ENCODE measurements around the gene FSD2.

Gene FSD2

DNA sequence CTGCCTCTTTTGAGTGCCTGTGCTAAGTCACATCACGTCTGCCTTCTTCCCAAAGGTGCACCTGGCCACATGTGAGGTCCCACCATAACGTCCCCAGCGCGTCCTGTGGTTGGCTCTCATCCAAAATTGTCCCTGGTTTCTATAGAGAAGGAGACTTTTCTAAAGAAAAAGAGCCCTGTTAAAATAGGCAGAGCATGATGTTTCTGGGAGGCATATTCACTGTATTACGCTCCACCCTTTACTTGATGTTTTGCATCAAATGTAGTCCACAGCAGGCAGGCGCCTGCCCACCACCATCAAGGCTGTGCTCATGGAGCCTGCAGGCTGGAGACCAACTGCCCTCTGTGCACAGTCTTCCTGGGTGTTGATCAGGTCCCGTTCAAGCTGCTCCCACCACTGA lies 39.8 kb upstream of the FSD2 start:
- H3K9me3 ChIP-seq (ENCODE audit: severe bottlenecking) = no peaks in the 10 kb centered on the region
- H3K4me3 ChIP-seq (ENCODE audit: low read depth, low read length) = no peak overlapping the region
- H3K36me3 ChIP-seq = peaks cover 6% of the 10 kb centered on the region
- H3K27ac ChIP-seq = no peak overlapping the region
- no peak for DNase-seq
- TF ChIP-seq, protein P1, sequence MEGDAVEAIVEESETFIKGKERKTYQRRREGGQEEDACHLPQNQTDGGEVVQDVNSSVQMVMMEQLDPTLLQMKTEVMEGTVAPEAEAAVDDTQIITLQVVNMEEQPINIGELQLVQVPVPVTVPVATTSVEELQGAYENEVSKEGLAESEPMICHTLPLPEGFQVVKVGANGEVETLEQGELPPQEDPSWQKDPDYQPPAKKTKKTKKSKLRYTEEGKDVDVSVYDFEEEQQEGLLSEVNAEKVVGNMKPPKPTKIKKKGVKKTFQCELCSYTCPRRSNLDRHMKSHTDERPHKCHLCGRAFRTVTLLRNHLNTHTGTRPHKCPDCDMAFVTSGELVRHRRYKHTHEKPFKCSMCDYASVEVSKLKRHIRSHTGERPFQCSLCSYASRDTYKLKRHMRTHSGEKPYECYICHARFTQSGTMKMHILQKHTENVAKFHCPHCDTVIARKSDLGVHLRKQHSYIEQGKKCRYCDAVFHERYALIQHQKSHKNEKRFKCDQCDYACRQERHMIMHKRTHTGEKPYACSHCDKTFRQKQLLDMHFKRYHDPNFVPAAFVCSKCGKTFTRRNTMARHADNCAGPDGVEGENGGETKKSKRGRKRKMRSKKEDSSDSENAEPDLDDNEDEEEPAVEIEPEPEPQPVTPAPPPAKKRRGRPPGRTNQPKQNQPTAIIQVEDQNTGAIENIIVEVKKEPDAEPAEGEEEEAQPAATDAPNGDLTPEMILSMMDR (IDR thresholded peaks at IDR 0.05; ENCODE audit: low read depth, low read length) = no peak
- H3K27me3 ChIP-seq (ENCODE audit: insufficient read depth, low read depth, severe bottlenecking) = no peaks in the 10 kb centered on the region

DNA sequence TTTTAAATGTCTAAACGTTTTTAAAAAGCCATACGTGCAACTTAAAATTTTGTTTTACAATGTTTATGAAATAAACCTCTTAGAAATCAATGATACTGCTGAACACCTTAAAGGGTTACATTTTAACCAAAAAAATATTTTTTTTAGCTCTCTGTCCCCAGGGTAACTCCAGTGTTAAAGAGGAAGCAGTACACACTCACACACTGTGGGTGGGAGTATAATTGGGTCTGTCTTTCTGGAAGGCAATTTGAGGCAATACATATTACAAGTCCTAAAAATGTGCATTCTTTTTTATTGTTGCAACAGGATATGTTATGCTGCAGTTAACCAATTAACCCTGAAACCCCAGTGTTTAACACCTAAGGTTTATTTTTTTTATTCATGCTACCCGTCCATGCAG lies 37.7 kb upstream of the FSD2 start:
- Histone ChIP-seq H3K9me3 (ENCODE audit: severe bottlenecking) (no peaks in the 10 kb centered on the region), H3K36me3 (no peaks in the 10 kb centered on the region; the same call in 1 of the 2 replicates), H3K4me3 (ENCODE audit: low read depth, low read length) (no peak overlapping the region), H3K27ac (no peak overlapping the region), H3K27me3 (ENCODE audit: insufficient read depth, low read depth, severe bottlenecking) (no peaks in the 10 kb centered on the region)
- TF ChIP-seq, protein P1 (IDR thresholded peaks at IDR 0.05; ENCODE audit: low read depth, low read length) = no peak
- no peak for DNase-seq

DNA sequence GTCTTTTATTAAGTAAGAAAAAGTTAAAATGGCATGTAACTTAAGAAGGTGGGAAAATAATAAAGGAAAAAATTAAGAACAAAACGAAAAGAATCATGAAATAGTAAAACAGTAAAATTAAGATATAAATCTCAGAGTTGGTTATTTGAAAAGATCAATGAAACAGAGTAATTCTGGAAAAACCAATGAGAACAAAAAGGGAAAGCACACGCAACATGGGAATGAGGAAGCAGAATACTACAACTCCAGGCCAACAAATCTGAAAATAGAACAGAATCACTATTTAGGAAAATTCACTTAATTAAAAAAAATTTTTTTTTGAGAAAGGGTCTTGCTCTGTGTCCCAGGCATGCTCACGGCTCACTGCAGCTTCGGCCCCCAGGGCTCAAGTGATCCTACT lies 34.3 kb upstream of the FSD2 start:
- no peak for DNase-seq
- H3K27me3 ChIP-seq (ENCODE audit: insufficient read depth, low read depth, severe bottlenecking) = no peaks in the 10 kb centered on the region
- no peak overlapping the region for H3K27ac ChIP-seq
- TF ChIP-seq, protein P1 (IDR thresholded peaks at IDR 0.05; ENCODE audit: low read depth, low read length) = no peak
- peaks cover 21% of the 10 kb centered on the region for H3K36me3 ChIP-seq
- no peak overlapping the region for H3K4me3 ChIP-seq (ENCODE audit: low read depth, low read length)
- H3K9me3 ChIP-seq (ENCODE audit: severe bottlenecking) = peaks cover 3% of the 10 kb centered on the region

DNA sequence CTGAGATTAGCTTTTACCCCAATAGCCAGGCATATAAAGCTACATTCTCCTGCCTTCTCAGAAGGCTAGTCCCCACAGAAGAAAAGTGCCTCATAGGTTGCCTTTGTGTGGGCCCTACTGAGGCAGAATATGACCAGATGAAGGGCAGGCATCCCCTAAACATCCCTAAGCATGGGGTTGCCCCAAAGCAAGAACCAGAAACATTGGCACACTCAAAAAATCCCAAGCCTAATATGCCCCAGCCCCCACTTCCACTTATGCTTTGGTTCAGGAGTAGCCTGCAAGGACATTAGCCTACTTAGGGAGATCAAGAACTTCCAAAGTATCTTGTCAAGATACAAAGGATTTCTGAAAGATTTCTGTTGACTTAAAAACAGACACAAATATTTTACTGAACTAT lies 33.3 kb upstream of the FSD2 start:
- no peak overlapping the region for H3K27ac ChIP-seq
- TF ChIP-seq, protein P1 (IDR thresholded peaks at IDR 0.05; ENCODE audit: low read depth, low read length) = no peak
- H3K4me3 ChIP-seq (ENCODE audit: low read depth, low read length) = no peak overlapping the region
- H3K9me3 ChIP-seq (ENCODE audit: severe bottlenecking) = peaks cover 3% of the 10 kb centered on the region
- no peak for DNase-seq
- peaks cover 31% of the 10 kb centered on the region for H3K36me3 ChIP-seq
- H3K27me3 ChIP-seq (ENCODE audit: insufficient read depth, low read depth, severe bottlenecking) = no peaks in the 10 kb centered on the region

DNA sequence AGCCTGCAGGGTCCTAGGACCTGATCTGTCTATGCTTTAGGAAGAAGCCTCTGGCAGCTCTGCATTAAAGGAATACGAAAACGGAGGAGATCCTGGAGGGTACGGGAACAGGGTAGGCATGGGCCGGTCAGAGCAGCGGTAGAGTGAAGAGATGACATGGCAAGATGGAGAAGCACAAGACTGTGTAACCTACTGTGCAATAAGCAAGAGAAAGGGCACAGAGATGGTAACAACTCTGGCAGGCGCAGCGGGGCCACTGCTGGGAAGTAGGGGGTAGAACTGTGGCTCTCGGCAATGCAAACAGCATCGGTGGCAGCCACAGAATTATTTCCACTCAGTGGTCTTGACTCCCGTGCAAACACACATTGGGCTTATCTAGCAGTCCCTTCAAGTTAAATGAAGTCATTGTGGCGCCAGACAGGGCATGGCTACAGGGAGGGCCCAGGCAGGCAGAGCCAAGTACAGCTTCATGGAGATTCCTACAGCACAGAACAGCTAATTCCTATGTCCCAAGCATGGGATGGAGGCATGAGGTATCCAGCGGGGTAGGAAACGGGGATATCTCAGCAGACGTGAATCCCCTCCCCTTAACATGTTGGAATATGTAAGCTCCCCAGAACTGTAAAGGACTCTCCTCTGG lies 32.3 kb upstream of the FSD2 start:
- DNase-seq = no peak
- Histone ChIP-seq H3K9me3 (ENCODE audit: severe bottlenecking) (peaks cover 3% of the 10 kb centered on the region), H3K27me3 (ENCODE audit: insufficient read depth, low read depth, severe bottlenecking) (no peaks in the 10 kb centered on the region), H3K27ac (no peak overlapping the region), H3K4me3 (ENCODE audit: low read depth, low read length) (no peak overlapping the region), H3K36me3 (peaks cover 41% of the 10 kb centered on the region)
- TF ChIP-seq, protein P1 (IDR thresholded peaks at IDR 0.05; ENCODE audit: low read depth, low read length) = no peak

DNA sequence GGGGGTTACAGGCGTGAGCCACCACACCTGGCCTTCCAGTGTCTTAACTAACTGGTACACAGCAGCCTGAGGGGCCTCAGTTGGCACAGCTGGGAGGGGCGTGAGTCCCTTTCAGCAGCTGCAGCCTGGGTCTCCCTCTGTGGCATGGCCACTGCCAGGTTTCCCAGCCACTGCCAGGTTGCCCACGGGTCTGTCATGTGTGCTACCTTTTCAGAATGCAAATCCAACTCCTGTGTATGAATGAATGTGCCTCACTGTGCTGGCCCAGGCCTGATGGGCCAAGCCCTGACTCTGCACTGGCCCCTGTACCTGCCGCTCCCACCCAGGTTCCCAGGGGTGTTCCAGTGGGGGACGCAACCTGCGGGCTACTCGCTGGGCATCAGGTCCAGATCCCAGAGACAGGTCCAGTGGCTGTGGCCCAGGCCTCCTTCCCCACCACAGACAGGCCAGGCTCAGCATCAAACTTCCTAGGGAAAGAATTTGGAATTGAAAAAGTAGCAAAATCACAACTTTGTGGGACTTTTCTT lies 29.6 kb upstream of the FSD2 start:
- Histone ChIP-seq H3K27ac (no peak overlapping the region), H3K9me3 (ENCODE audit: severe bottlenecking) (peaks cover 3% of the 10 kb centered on the region), H3K27me3 (ENCODE audit: insufficient read depth, low read depth, severe bottlenecking) (no peaks in the 10 kb centered on the region), H3K4me3 (ENCODE audit: low read depth, low read length) (no peak overlapping the region), H3K36me3 (peaks cover 65% of the 10 kb centered on the region)
- TF ChIP-seq, protein P1 (IDR thresholded peaks at IDR 0.05; ENCODE audit: low read depth, low read length) = no peak
- no peak for DNase-seq

All from WERI-Rb-1 (cell line).